GM23338 (cell line): ENCODE results near the gene NEURL1. TPM values are rescaled to one million over a fixed set of nuclear protein-coding genes. Genes with fewer than 3 reads are reported as not detected.

Experiments
- ATAC-seq: fragments of 200-7000 bp; cut with Tn5 transposase; 3 replicates; pipeline ENCODE4 v1.9.1; 2020
- DNase-seq: peaks from one replicate; pipeline ENCODE4 v3.0.0-alpha.2; 2015; ENCODE audit warnings: low spot score
- H2AFZ ChIP-seq: fragments of 200-600 bp; sonication (generic); 2 replicates; pipeline ENCODE4 v1.8.0; 2016; ENCODE audit warnings: antibody characterized with exemption, mild to moderate bottlenecking, moderate library complexity
- H3F3A ChIP-seq: fragments of 200-600 bp; sonication (generic); replicated peaks from 2 replicates; pipeline ENCODE4 v1.8.0; 2017; ENCODE audit warnings: antibody characterized with exemption, mixed run types, low read depth
- H3K27ac ChIP-seq: fragments of 200-600 bp; sonication (generic); 2 replicates; pipeline ENCODE4 v1.6.1; 2016; ENCODE audit warnings: low read depth
- H3K27me3 ChIP-seq: fragments of 200-600 bp; sonication (generic); 2 replicates; pipeline ENCODE4 v1.8.0; 2016; ENCODE audit warnings: mild to moderate bottlenecking, mixed run types, moderate library complexity; ENCODE audit not compliant: insufficient read depth
- H3K36me3 ChIP-seq: fragments of 200-600 bp; sonication (generic); 2 replicates; pipeline ENCODE4 v1.8.0; 2016; ENCODE audit warnings: mild to moderate bottlenecking; ENCODE audit not compliant: insufficient read depth
- H3K4me1 ChIP-seq: fragments of 200-600 bp; sonication (generic); 2 replicates; pipeline ENCODE4 v1.8.0; 2016; ENCODE audit warnings: mild to moderate bottlenecking, moderate library complexity; ENCODE audit not compliant: insufficient read depth
- H3K4me2 ChIP-seq: fragments of 200-600 bp; sonication (generic); 2 replicates; pipeline ENCODE4 v1.7.1; 2017; ENCODE audit warnings: mixed run types
- H3K4me3 ChIP-seq: fragments of 200-600 bp; sonication (generic); 2 replicates; pipeline ENCODE4 v1.6.1; 2016; ENCODE audit warnings: mixed run types
- H3K79me2 ChIP-seq: fragments of 200-600 bp; sonication (generic); replicated peaks from 2 replicates; pipeline ENCODE4 v1.8.0; 2017; ENCODE audit warnings: mild to moderate bottlenecking; ENCODE audit not compliant: insufficient read depth
- H3K9me2 ChIP-seq: fragments of 200-600 bp; sonication (generic); 2 replicates; pipeline ENCODE4 v1.8.0; 2017; ENCODE audit not compliant: insufficient read depth
- H4K20me1 ChIP-seq: fragments of 200-600 bp; sonication (generic); replicated peaks from 2 replicates; pipeline ENCODE4 v1.8.0; 2017; ENCODE audit warnings: mild to moderate bottlenecking; ENCODE audit not compliant: insufficient read depth
- H3K27ac Mint-ChIP-seq: 2 replicates; pipeline ENCODE4 v1.8.0; 2020; ENCODE audit warnings: inconsistent platforms, mild to moderate bottlenecking, moderate library complexity, mixed read lengths
- H3K27me3 Mint-ChIP-seq: 3 replicates; pipeline ENCODE4 v1.8.0; 2022; ENCODE audit warnings: low read depth, mild to moderate bottlenecking, moderate library complexity, mixed read lengths, inconsistent platforms; ENCODE audit not compliant: insufficient read depth, poor library complexity
- H3K36me3 Mint-ChIP-seq: 3 replicates; pipeline ENCODE4 v1.8.0; 2021; ENCODE audit warnings: low read depth, mild to moderate bottlenecking, inconsistent platforms, moderate library complexity, mixed read lengths
- H3K4me1 Mint-ChIP-seq: 3 replicates; pipeline ENCODE4 v1.8.0; 2020; ENCODE audit warnings: mild to moderate bottlenecking, inconsistent platforms, mixed read lengths
- H3K4me3 Mint-ChIP-seq: 3 replicates; pipeline ENCODE4 v1.8.0; 2021; ENCODE audit warnings: moderate library complexity, mild to moderate bottlenecking, inconsistent platforms, mixed read lengths
- H3K9me3 Mint-ChIP-seq: 3 replicates; pipeline ENCODE4 v1.8.0; 2020; ENCODE audit warnings: moderate library complexity, mild to moderate bottlenecking, inconsistent platforms, mixed read lengths
- CREB1 ChIP-seq: fragments of 250-450 bp; sonication (Bioruptor Pico); IDR thresholded peaks from 2 replicates; pipeline ENCODE4 v1.5.0; 2020; ENCODE audit warnings: low read depth, mild to moderate bottlenecking, moderate library complexity
- ETS1 ChIP-seq: IDR thresholded peaks from 2 replicates; pipeline ENCODE4 v1.6.1; 2016; ENCODE audit warnings: antibody characterized with exemption
- EZH2 ChIP-seq: fragments of 200-600 bp; sonication (generic); IDR thresholded peaks from one replicate; pipeline ENCODE4 v1.8.0; 2017; ENCODE audit warnings: antibody characterized with exemption, mild to moderate bottlenecking, low read depth; ENCODE audit not compliant: unreplicated experiment
- EZH2phosphoT487 ChIP-seq: fragments of 200-600 bp; sonication (generic); IDR thresholded peaks from one replicate; pipeline ENCODE4 v1.8.1; 2018; ENCODE audit warnings: antibody characterized with exemption; ENCODE audit not compliant: unreplicated experiment
- JUNB ChIP-seq: IDR thresholded peaks from one replicate; pipeline ENCODE4 v1.6.1; 2016; ENCODE audit warnings: antibody characterized with exemption; ENCODE audit not compliant: unreplicated experiment
- NANOG ChIP-seq: IDR thresholded peaks from 2 replicates; pipeline ENCODE4 v1.6.1; 2016; ENCODE audit warnings: antibody characterized with exemption, borderline replicate concordance
- POLR2AphosphoS5 ChIP-seq: IDR thresholded peaks from 2 replicates; pipeline ENCODE4 v1.6.1; 2016; ENCODE audit warnings: antibody characterized with exemption, low read depth
- REST ChIP-seq: IDR thresholded peaks from one replicate; pipeline ENCODE4 v1.6.1; 2018; ENCODE audit warnings: antibody characterized with exemption; ENCODE audit not compliant: unreplicated experiment
- STAT1 ChIP-seq: IDR thresholded peaks from one replicate; pipeline ENCODE4 v1.6.1; 2016; ENCODE audit warnings: antibody characterized with exemption; ENCODE audit not compliant: unreplicated experiment
- ZNF114 ChIP-seq: fragments of 250-450 bp; sonication (Bioruptor Pico); IDR thresholded peaks from 2 replicates; pipeline ENCODE4 v1.5.0; 2020; ENCODE audit warnings: mild to moderate bottlenecking, moderate library complexity
- ZNF331 ChIP-seq: fragments of 250-450 bp; sonication (Bioruptor Pico); IDR thresholded peaks from 2 replicates; pipeline ENCODE4 v1.5.0; 2020; ENCODE audit warnings: low read depth, mild to moderate bottlenecking, moderate library complexity
- ZNF462 ChIP-seq: fragments of 250-450 bp; sonication (Bioruptor Pico); IDR thresholded peaks from 2 replicates; pipeline ENCODE4 v1.5.0; 2020; ENCODE audit warnings: mild to moderate bottlenecking, moderate library complexity
- polyA plus RNA-seq: library from polyadenylated mRNA; unstranded; fragments of >200 nt; fragmentation: Nextera tagmentation; extraction: Ambion mirVana; gene quantifications from 2 replicates; pipeline ENCODE4 v1.2.1, GENCODE V29; 2016
- total RNA-seq: library from RNA; depleted of rRNA; stranded (reverse); fragments of >200 nt; shearing (Covaris generic); gene quantifications from 2 replicates; pipeline ENCODE4 v1.2.3, GENCODE V29; 2014
- TF ChIP-seq, protein P1 (sequence below), 2 experiments: fragments of 200-600 bp in 1 of 2; sonication (generic) in 1 of 2; conservative IDR thresholded peaks; 2 replicates each; pipeline versions ENCODE4 v1.5.1 to v1.6.1; 2016 to 2017; ENCODE audit warnings: antibody characterized with exemption in 2 of 2, low read depth in 2 of 2, mild to moderate bottlenecking in 2 of 2, moderate library complexity in 1 of 2

Gene NEURL1
- total and polyA plus RNA-seq, 2 experiments from 2014 or later, result 0.82 to 1.1 TPM

- H3K27me3 Mint-ChIP-seq, result peaks cover 9% of the 10 kb centered on the region
- peaks cover 13% of the 10 kb centered on the region for H3K4me1 Mint-ChIP-seq
- no peak overlapping the region for H3K4me3 Mint-ChIP-seq
- no peak overlapping the region for H3K4me2 ChIP-seq
- TF ChIP-seq ZNF462 (CRISPR knock-in tag) (no peak), ETS1 (no peak), ZNF331 (no peak), EZH2 (no peak), CREB1 (CRISPR knock-in tag) (no peak), POLR2AphosphoS5 (no peak), NANOG (no peak), ZNF114 (CRISPR knock-in tag) (no peak), STAT1 (no peak), JUNB (no peak), REST (no peak), EZH2phosphoT487 (no peak)
- TF ChIP-seq, protein P1, sequence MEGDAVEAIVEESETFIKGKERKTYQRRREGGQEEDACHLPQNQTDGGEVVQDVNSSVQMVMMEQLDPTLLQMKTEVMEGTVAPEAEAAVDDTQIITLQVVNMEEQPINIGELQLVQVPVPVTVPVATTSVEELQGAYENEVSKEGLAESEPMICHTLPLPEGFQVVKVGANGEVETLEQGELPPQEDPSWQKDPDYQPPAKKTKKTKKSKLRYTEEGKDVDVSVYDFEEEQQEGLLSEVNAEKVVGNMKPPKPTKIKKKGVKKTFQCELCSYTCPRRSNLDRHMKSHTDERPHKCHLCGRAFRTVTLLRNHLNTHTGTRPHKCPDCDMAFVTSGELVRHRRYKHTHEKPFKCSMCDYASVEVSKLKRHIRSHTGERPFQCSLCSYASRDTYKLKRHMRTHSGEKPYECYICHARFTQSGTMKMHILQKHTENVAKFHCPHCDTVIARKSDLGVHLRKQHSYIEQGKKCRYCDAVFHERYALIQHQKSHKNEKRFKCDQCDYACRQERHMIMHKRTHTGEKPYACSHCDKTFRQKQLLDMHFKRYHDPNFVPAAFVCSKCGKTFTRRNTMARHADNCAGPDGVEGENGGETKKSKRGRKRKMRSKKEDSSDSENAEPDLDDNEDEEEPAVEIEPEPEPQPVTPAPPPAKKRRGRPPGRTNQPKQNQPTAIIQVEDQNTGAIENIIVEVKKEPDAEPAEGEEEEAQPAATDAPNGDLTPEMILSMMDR (conservative IDR thresholded peaks at IDR 0.05; ENCODE audit: low read depth in 2 of 2), result no peak
- no peak overlapping the region for H3K27ac ChIP-seq
- no peaks in the 10 kb centered on the region for H3K36me3 ChIP-seq
- no peaks in the 10 kb centered on the region for H3K79me2 ChIP-seq
- H3F3A ChIP-seq, result no peaks in the 10 kb centered on the region
- H3K27me3 ChIP-seq, result no peaks in the 10 kb centered on the region
- no peaks in the 10 kb centered on the region for H3K9me2 ChIP-seq
- no peak overlapping the region for H3K27ac Mint-ChIP-seq
- H3K4me1 ChIP-seq, result no peaks in the 10 kb centered on the region
- ATAC-seq (no peak), DNase-seq (no peak)
- no peaks in the 10 kb centered on the region for H4K20me1 ChIP-seq
- no peak overlapping the region for H3K4me3 ChIP-seq
- H2AFZ ChIP-seq, result no peak overlapping the region
- H3K9me3 Mint-ChIP-seq, result peaks cover 5% of the 10 kb centered on the region; the same call in 2 of the 3 replicates
- peaks cover 14% of the 10 kb centered on the region; the same call in 2 of the 3 replicates for H3K36me3 Mint-ChIP-seq
These were observed 119.2 kb downstream of the NEURL1 start for GRCh38 chr10:103612462-103613365.
